ENCODE measurements around the gene RILP.
A peak's percentile ranks its signal among the peaks of the same experiment; 100 is the strongest.

Gene RILP

DNA sequence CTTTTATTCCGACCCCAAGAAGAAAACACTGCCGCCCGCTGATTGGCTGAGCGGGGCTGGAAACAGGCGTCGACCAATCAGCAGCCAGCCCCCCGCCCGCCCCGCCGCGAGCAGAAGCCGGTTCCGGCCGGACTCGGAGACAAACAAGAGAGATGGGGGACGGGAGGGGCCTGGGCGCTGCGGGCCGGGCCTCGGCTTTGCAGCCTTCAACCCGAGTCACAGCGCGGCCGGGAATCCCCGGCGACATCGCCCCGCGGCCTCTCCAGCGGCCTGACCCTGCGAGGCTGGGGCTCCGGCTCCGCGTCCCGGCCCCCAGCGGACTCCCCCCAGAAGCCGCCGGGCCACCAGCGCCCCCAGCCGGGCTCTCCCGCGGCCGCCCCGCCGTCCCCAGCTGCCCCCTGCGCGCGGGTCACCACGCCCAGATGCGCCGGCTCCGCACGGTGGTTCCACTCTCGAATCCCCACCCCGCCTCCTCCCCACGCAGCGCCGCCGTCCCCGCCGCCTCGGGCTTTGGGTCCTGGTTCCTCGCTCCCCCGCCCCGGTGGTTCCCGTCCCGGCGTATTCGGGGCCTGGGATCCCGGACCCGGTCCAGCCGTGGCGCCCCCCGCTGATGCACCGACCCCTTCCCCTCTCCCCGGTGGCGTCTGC is 20.7 kb downstream of the RILP start:
- DNase-seq: peak; percentile 95

DNA sequence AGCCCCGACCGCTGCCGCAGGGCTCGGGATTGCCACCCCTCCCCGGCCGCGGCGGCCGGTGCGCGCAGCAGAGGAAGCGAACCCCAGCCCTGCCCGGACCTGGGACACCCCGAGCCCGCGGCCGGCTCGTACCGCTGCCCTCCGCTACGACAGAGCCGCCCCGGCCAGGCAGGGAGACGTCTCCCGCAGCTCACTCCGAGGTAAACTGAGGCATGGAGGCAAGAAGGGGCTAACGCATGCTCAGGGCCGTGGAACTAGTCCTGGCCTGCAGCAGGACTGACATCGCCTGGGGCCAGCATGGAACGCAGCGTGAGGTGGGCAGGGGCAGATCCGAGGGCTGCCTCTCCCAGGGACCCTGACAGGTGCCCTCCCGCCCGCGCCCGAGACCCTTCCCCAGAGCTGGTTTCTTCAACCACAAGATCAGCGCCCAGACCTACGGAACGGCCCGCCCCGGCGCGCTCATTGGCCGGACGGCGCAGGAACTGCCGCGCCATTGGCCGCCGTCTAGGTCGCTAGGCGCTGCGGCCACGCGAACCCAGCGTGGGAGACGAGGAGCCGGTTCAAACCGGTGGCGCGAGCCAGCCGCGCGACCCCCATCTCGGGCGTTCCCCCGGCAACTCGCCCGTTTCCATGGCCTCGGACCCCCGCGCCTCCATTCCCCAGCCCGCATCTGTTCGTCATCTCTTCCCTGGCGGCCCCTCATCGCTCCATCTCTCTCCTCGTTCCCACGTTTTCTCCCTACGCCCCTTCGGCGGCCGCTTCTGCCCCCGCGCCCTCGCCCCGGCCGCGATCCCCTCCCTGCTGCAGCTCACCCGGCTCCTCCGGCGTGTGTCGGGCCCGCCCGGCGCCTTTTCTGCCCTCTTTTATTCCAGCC is 21.4 kb downstream of the RILP start, which contains the start of gene SLC43A2:
Gene SLC43A2, minus strand, starts transcription at position 853 of the 874 bp plus-strand sequence. CDS start 960 bp downstream, outside the sequence.
- DNase-seq: peak; percentile 90

- peak; percentile 82 for DNase-seq
These were observed 22.3 kb downstream of the RILP start for GRCh38 chr17:1627182-1627981.

DNA sequence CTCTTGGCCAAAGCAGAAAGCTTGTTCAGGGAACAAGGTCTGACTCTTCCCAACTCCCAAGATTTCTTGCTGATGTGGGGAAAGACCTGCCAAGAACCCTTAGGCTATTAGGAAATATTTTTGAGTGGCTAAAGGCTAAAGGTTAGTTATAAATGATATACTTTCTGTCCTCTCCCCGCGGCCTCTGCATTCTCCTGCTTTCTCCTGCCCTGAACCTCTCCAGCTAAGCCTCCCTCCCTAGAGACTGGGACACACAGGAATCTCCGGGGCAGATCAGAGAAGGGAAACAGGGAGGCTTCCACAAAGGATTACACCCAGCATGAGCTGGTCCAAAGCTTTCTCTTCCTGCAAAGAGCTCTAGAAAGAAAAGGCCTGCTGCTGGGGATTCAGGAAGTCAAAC is 23.3 kb downstream of the RILP start:
- DNase-seq: no peak

GRCh38 chr17:1625581-1625980 is 24.1 kb downstream of the RILP start:
- DNase-seq: no peak

DNA sequence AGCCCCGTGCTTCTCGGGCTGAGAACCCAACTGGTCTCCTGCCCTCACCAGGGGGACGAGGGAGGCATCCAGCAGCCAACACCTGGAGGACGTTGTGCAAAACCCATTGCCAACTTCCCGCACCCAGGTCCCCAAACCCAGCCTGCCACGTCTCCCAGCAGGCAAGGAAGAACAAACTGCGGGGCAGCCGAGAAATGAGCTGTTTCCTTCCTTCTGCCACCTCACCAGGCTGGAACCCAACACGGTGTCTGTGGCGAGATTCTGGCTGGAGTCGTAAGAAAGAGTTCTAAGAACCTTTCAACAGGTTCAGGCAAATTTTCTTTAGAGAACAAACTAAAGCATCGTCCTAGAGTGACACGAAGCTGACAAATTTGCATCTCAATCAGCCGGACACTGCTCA is 24.6 kb downstream of the RILP start:
- no peak for DNase-seq

- no peak for DNase-seq
These were observed 25.0 kb downstream of the RILP start for GRCh38 chr17:1624650-1625049.

DNA sequence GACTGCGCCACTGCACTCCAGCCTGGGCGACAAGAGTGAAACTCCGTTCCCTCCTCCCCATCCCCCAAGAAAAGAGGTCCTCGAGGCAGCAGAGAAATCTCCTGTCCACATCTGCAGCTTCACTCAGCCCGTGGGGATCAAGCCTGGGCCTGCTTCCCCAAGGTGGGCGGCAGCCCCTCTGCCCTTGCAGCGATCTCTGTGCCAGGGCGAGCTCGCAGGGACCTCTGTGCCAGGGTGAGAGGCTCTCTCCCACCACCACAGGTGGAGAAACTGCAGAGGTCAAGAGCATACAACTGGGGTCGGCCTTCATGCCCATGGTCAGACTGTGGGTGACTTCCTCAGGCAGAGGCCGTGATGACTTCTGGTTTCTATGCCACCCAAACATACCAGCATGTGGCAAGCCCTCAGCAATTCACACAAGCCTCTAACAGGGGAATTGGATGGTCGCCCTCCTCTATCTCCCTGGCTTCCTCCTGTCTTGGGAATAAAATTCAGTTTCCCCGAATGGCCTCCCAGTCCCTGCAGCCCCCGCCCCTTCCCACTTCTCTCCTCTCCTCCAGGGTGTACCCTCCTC is 26.5 kb downstream of the RILP start:
- no peak for DNase-seq

GRCh38 chr17:1621273-1621954 is 28.3 kb downstream of the RILP start:
- no peak for DNase-seq

- DNase-seq: no peak
These were observed 29.2 kb downstream of the RILP start for GRCh38 chr17:1620486-1620885.

DNA sequence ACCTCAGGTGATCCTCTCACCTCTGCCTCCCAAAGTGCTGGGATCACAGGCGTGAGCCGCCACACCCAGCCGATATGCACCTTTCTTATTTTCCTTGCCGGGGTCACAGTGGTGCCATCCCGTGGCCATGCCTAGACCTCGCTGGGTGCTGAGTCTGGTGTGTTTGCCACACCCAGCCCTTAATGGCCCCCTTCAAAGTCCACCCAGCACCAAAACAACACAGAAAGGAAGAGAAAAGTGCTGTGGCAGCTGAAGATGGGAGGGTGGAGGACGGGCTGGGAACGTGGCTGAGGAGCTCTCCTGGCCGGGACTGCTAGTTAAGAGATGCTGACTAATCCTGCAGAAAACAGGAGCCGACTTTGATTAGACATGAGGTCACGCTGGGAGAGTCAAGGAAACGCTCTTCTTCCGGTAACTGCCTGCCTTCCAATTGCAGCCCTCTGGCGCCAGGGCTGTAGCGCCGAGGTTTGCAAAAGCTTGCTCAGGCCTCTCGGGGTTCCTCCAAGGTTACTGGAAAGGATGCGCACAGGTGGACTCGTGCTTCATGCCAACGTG is 32.0 kb downstream of the RILP start:
- DNase-seq: peak; percentile 51

DNA sequence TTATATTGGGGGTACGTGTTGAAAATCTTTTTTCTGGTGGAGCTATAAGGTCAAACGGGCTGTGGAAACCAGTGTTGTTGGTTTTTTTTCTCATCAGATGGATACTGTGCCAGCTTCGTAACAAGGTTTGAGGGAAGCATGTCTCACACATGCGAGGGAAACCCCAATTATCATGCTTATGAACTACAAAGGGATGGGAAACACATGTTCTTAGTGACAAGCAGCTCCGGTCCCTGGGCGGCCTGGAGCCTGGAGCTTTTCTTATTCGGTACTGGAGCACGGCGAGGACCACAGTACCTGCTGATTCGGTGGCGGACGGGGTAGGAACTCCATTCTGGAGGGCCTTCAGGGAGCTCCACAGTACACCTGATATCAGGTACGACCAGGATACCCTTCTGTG is 33.6 kb downstream of the RILP start:
- no peak for DNase-seq

GRCh38 chr17:1612400-1612799 is 37.3 kb downstream of the RILP start:
- DNase-seq: no peak

- DNase-seq: peak; percentile 96
These were observed 38.0 kb downstream of the RILP start for GRCh38 chr17:1611715-1612114.

DNA sequence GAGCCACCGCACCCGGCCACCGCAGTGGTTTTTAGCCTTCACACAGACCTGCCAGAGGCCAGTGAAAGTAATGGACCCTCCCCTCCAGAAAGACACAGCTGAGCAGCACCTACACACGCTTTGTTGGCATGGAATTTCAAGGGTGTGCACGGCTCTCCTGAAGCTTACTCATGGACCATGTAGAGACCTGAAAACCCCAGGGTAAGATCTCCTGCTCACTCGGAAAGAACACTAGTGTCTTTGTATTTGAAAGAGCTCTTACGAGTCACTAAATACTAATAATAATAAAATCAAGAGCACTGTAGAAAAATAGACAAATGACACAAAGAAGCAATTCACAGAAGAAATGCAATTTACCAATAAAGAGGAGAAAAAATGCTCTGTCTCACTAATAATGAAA is 41.0 kb downstream of the RILP start:
- DNase-seq: no peak

DNA sequence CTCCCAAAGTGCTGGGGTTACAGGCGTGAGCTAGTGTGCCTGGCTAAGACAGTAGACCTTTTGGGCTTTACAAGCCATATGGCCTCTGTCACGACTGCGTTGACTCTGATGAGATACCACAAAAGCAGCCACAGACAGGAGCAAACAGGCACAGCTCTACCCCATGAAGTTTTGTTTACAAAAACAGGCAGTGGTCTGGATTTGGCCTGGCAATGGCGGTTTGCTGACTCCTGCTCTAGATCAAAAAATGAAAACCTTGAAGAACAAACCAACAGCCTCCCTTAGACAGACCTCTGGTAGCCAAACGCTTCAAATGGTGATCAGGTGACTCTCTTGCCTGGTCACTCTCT is 41.7 kb downstream of the RILP start:
- no peak for DNase-seq

- DNase-seq: peak; percentile 91
These were observed 43.2 kb downstream of the RILP start for GRCh38 chr17:1606352-1606985.

- DNase-seq: no peak
These were observed 43.9 kb downstream of the RILP start for GRCh38 chr17:1605681-1606351.

DNA sequence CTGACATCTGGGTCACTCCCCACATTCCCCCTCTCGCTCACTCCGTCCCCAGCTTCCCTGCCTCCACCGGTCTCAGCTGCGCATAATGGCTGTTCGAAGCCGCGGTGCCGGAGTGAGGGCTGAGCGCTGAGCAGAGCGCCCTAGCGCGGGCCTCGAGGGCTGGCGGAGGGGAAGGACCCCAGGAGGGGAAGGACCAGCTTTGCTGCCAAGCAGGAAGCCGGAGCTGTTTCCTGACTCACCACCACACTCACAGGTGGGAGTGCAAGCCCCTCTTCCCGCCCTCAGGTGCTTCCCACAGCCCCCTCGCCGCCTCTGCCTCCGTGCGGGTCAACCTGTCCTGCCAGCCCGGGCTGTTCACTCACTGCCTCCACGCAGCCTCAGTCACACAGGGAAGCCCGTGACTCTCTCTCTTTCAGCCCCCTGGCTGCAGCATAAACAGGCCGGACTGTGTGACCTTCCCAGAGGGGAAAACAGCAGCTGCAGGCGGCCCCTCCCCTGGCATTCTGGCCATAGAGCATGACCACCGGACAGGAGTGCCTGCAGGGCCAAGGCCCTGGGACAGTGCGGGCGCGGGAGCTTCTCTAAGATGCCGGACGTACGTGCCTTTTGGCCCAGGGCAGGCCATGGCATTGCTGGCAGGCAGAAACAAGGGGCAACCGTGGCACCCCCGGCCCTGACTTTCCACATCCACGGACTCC is 44.7 kb downstream of the RILP start:
- no peak for DNase-seq

DNA sequence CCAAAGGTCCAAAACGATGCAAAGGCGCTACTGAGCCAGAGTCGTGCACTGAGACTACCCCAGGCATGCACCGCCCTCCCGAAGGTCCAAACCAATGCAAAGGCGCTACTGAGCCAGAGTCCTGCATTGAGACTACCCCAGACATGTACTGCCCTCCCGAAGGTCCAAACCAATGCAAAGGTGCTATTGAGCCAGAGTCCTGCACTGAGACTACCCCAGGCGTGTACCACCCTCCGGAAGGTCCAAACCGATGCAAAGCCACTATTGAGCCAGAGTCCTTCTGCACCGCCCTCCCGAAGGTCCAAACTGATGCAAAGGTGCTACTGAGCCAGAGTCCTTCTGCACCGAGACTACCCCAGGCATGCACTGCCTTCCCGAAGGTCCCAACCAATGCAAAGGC is 48.1 kb downstream of the RILP start:
- DNase-seq: no peak
